Endothelial cell (in vitro differentiated cells): ENCODE results near the gene MCTP1. TPM values are rescaled to one million over a fixed set of nuclear protein-coding genes. Genes with fewer than 3 reads are reported as not detected.

Source experiments
- DNase-seq: peaks from one replicate; pipeline ENCODE4 v3.0.0; 2021; ENCODE audit warnings: low spot score
- H3K27ac Mint-ChIP-seq: one replicate; pipeline ENCODE4 v1.8.0; 2021; ENCODE audit warnings: mixed read lengths, inconsistent platforms; ENCODE audit not compliant: unreplicated experiment
- H3K27me3 Mint-ChIP-seq: one replicate; pipeline ENCODE4 v1.8.0; 2021; ENCODE audit warnings: mild to moderate bottlenecking, moderate library complexity, mixed read lengths, inconsistent platforms; ENCODE audit not compliant: unreplicated experiment
- H3K36me3 Mint-ChIP-seq: one replicate; pipeline ENCODE4 v1.8.0; 2021; ENCODE audit warnings: mild to moderate bottlenecking, low read depth, mixed read lengths, inconsistent platforms; ENCODE audit not compliant: unreplicated experiment
- H3K4me1 Mint-ChIP-seq: one replicate; pipeline ENCODE4 v1.8.0; 2021; ENCODE audit warnings: mild to moderate bottlenecking, mixed read lengths, inconsistent platforms; ENCODE audit not compliant: unreplicated experiment
- H3K4me3 Mint-ChIP-seq: one replicate; pipeline ENCODE4 v1.8.0; 2021; ENCODE audit warnings: mild to moderate bottlenecking, mixed read lengths, inconsistent platforms; ENCODE audit not compliant: unreplicated experiment
- H3K9me3 Mint-ChIP-seq: one replicate; pipeline ENCODE4 v1.8.0; 2021; ENCODE audit warnings: mixed read lengths, inconsistent platforms; ENCODE audit not compliant: unreplicated experiment
- CTCF ChIP-seq: fragments of 200-600 bp; sonication (generic); IDR thresholded peaks from one replicate; pipeline ENCODE4 v1.5.0; 2021; ENCODE audit warnings: antibody characterized with exemption; ENCODE audit not compliant: unreplicated experiment
- total RNA-seq: library from RNA; stranded (reverse); fragmentation: NEBNext Ultra II Directional; extraction: Animal tissue kit (Norgen Biotek cat#: 25700); gene quantifications from one replicate; pipeline ENCODE4 v1.2.1, GENCODE V29; 2021; ENCODE audit not compliant: unreplicated experiment

Gene MCTP1
- total RNA-seq, 1 donor from 2014 or later: 2.2 TPM

- Mint-ChIP-seq H3K27ac (no peak overlapping the region), H3K36me3 (no peaks in the 10 kb centered on the region), H3K4me1 (no peaks in the 10 kb centered on the region), H3K27me3 (no peaks in the 10 kb centered on the region), H3K4me3 (no peak overlapping the region), H3K9me3 (no peaks in the 10 kb centered on the region)
- no peak for TF ChIP-seq CTCF
- DNase-seq: no peak
These were observed 523.8 kb downstream of the MCTP1 start for GRCh38 chr5:94761055-94761454.

GRCh38 chr5:94759961-94760360, 524.9 kb downstream of the MCTP1 start:
- H3K4me3 Mint-ChIP-seq: no peak overlapping the region
- H3K36me3 Mint-ChIP-seq: no peaks in the 10 kb centered on the region
- no peak for TF ChIP-seq CTCF
- no peaks in the 10 kb centered on the region for H3K27me3 Mint-ChIP-seq
- H3K4me1 Mint-ChIP-seq: no peaks in the 10 kb centered on the region
- no peak for DNase-seq
- H3K27ac Mint-ChIP-seq: no peak overlapping the region
- H3K9me3 Mint-ChIP-seq: no peaks in the 10 kb centered on the region

GRCh38 chr5:94759022-94759421, 525.9 kb downstream of the MCTP1 start:
- Mint-ChIP-seq H3K4me3 (no peak overlapping the region), H3K36me3 (no peaks in the 10 kb centered on the region), H3K9me3 (no peaks in the 10 kb centered on the region), H3K27ac (no peak overlapping the region), H3K4me1 (no peaks in the 10 kb centered on the region), H3K27me3 (no peaks in the 10 kb centered on the region)
- no peak for TF ChIP-seq CTCF
- DNase-seq: no peak

GRCh38 chr5:94754824-94755223, 530.1 kb downstream of the MCTP1 start:
- no peak overlapping the region for H3K4me3 Mint-ChIP-seq
- H3K9me3 Mint-ChIP-seq: no peaks in the 10 kb centered on the region
- no peak overlapping the region for H3K27ac Mint-ChIP-seq
- H3K36me3 Mint-ChIP-seq: no peaks in the 10 kb centered on the region
- no peaks in the 10 kb centered on the region for H3K27me3 Mint-ChIP-seq
- no peak for TF ChIP-seq CTCF
- no peaks in the 10 kb centered on the region for H3K4me1 Mint-ChIP-seq
- DNase-seq: no peak

- Mint-ChIP-seq H3K4me3 (no peak overlapping the region), H3K27ac (no peak overlapping the region)
- no peak for TF ChIP-seq CTCF
These were observed 533.4 kb downstream of the MCTP1 start for GRCh38 chr5:94751460-94751859.

More at GRCh38 chr5:94751460-94751859, 533.4 kb downstream of the MCTP1 start:
- H3K36me3 Mint-ChIP-seq: no peaks in the 10 kb centered on the region
- no peaks in the 10 kb centered on the region for H3K4me1 Mint-ChIP-seq
- DNase-seq: no peak
- H3K9me3 Mint-ChIP-seq: no peaks in the 10 kb centered on the region
- H3K27me3 Mint-ChIP-seq: no peaks in the 10 kb centered on the region
